Measurements from ENCODE around the gene PPM1N. TPM values are rescaled to one million over a fixed set of nuclear protein-coding genes. Genes with fewer than 3 reads are reported as not detected.

The PPM1N gene
- total RNA-seq, 1 donor from 2014 or later, result 0.62 TPM

DNA sequence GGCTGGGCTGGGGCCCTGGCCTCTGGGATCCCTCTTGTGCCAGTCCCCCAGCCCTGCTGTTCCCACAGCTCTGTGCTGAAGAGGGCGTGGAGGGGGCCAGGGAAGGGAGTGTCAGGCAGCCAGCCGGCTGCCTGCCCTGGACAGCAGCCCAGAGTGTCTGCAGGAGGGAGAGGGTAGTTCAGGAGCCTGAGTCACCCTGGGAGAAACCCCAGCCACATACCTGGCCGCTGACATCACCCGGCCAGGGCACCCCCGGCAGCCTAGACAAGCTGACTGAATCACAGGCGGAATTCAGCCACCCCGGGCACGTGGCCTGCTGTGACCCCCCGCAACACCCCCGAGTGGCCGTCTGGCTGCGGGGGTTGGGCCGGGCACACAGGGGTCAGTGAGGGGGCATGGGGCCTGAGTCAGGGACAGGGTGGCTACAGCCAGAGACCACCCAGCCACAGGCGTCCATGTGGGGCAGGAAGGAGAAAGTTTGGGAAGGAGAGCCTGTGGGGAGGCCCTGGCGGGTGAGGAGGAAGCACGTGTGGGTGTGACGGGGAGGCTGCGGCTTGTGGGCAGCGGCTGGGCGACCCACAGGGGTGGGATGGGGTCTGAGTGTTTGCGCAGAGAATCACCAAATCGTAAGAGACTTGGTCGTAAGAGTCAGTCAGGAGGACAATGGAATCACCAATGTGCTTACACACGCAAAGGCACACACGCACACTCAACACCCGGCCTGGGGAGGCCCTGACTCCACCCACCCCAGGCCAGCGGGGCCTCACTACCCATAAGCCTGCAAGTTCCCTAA lies 42.3 kb upstream of the PPM1N start:
- H3K27me3 Mint-ChIP-seq (ENCODE audit: unreplicated experiment), result no peaks in the 10 kb centered on the region
- TF ChIP-seq, protein P1, sequence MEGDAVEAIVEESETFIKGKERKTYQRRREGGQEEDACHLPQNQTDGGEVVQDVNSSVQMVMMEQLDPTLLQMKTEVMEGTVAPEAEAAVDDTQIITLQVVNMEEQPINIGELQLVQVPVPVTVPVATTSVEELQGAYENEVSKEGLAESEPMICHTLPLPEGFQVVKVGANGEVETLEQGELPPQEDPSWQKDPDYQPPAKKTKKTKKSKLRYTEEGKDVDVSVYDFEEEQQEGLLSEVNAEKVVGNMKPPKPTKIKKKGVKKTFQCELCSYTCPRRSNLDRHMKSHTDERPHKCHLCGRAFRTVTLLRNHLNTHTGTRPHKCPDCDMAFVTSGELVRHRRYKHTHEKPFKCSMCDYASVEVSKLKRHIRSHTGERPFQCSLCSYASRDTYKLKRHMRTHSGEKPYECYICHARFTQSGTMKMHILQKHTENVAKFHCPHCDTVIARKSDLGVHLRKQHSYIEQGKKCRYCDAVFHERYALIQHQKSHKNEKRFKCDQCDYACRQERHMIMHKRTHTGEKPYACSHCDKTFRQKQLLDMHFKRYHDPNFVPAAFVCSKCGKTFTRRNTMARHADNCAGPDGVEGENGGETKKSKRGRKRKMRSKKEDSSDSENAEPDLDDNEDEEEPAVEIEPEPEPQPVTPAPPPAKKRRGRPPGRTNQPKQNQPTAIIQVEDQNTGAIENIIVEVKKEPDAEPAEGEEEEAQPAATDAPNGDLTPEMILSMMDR (IDR thresholded peaks at IDR 0.05), result no peak
- H3K4me1 Mint-ChIP-seq (ENCODE audit: unreplicated experiment), result peaks cover 38% of the 10 kb centered on the region
- no peaks in the 10 kb centered on the region for H3K36me3 Mint-ChIP-seq (ENCODE audit: unreplicated experiment)
- peak; percentile 99 for DNase-seq (ENCODE audit: extremely low spot score, unreplicated experiment)
- peak overlapping the region; percentile 99 for H3K27ac Mint-ChIP-seq (ENCODE audit: unreplicated experiment)
- no peaks in the 10 kb centered on the region for H3K9me3 Mint-ChIP-seq (ENCODE audit: unreplicated experiment)
- H3K4me3 Mint-ChIP-seq (ENCODE audit: unreplicated experiment), result peak overlapping the region; percentile 49

GRCh38 chr19:45456500-45456815 lies 41.8 kb upstream of the PPM1N start:
- no peaks in the 10 kb centered on the region for H3K27me3 Mint-ChIP-seq (ENCODE audit: unreplicated experiment)
- H3K4me1 Mint-ChIP-seq (ENCODE audit: unreplicated experiment), result peaks cover 33% of the 10 kb centered on the region
- H3K9me3 Mint-ChIP-seq (ENCODE audit: unreplicated experiment), result no peaks in the 10 kb centered on the region
- no peaks in the 10 kb centered on the region for H3K36me3 Mint-ChIP-seq (ENCODE audit: unreplicated experiment)
- DNase-seq (ENCODE audit: extremely low spot score, unreplicated experiment), result no peak
- H3K4me3 Mint-ChIP-seq (ENCODE audit: unreplicated experiment), result no peak overlapping the region
- peak overlapping the region; percentile 99 for H3K27ac Mint-ChIP-seq (ENCODE audit: unreplicated experiment)
- TF ChIP-seq, protein P1 (IDR thresholded peaks at IDR 0.05), result no peak

- Mint-ChIP-seq H3K4me1 (ENCODE audit: unreplicated experiment) (peaks cover 29% of the 10 kb centered on the region), H3K27ac (ENCODE audit: unreplicated experiment) (no peak overlapping the region)
These were observed 40.5 kb upstream of the PPM1N start for GRCh38 chr19:45457776-45458175.

GRCh38 chr19:45460807-45461347 lies 37.4 kb upstream of the PPM1N start:
- no peak overlapping the region for H3K27ac Mint-ChIP-seq (ENCODE audit: unreplicated experiment)

More at GRCh38 chr19:45457776-45458175, 40.5 kb upstream of the PPM1N start:
- TF ChIP-seq, protein P1 (IDR thresholded peaks at IDR 0.05), result no peak
- H3K4me3 Mint-ChIP-seq (ENCODE audit: unreplicated experiment), result no peak overlapping the region
- no peak for DNase-seq (ENCODE audit: extremely low spot score, unreplicated experiment)
- no peaks in the 10 kb centered on the region for H3K9me3 Mint-ChIP-seq (ENCODE audit: unreplicated experiment)
- H3K36me3 Mint-ChIP-seq (ENCODE audit: unreplicated experiment), result no peaks in the 10 kb centered on the region
- H3K27me3 Mint-ChIP-seq (ENCODE audit: unreplicated experiment), result no peaks in the 10 kb centered on the region

GRCh38 chr19:45462174-45462573 lies 36.1 kb upstream of the PPM1N start:
- TF ChIP-seq, protein P1 (IDR thresholded peaks at IDR 0.05), result no peak
- Mint-ChIP-seq H3K9me3 (ENCODE audit: unreplicated experiment) (no peaks in the 10 kb centered on the region), H3K27me3 (ENCODE audit: unreplicated experiment) (no peaks in the 10 kb centered on the region), H3K4me1 (ENCODE audit: unreplicated experiment) (peaks cover 2% of the 10 kb centered on the region), H3K27ac (ENCODE audit: unreplicated experiment) (no peak overlapping the region), H3K4me3 (ENCODE audit: unreplicated experiment) (no peak overlapping the region), H3K36me3 (ENCODE audit: unreplicated experiment) (no peaks in the 10 kb centered on the region)
- no peak for DNase-seq (ENCODE audit: extremely low spot score, unreplicated experiment)

More at GRCh38 chr19:45460807-45461347, 37.4 kb upstream of the PPM1N start:
- TF ChIP-seq, protein P1 (IDR thresholded peaks at IDR 0.05), result no peak
- no peaks in the 10 kb centered on the region for H3K9me3 Mint-ChIP-seq (ENCODE audit: unreplicated experiment)
- H3K4me1 Mint-ChIP-seq (ENCODE audit: unreplicated experiment), result peaks cover 7% of the 10 kb centered on the region
- no peaks in the 10 kb centered on the region for H3K27me3 Mint-ChIP-seq (ENCODE audit: unreplicated experiment)
- no peak for DNase-seq (ENCODE audit: extremely low spot score, unreplicated experiment)
- no peak overlapping the region for H3K4me3 Mint-ChIP-seq (ENCODE audit: unreplicated experiment)
- H3K36me3 Mint-ChIP-seq (ENCODE audit: unreplicated experiment), result no peaks in the 10 kb centered on the region

All from osteocyte (in vitro differentiated cells).